H9 (cell line): Measurements from ENCODE around the gene KLHDC3. TPM values are rescaled to one million over a fixed set of nuclear protein-coding genes. Genes with fewer than 3 reads are reported as not detected.
A peak's percentile ranks its signal among the peaks of the same experiment; 100 is the strongest.

Experiments
- DNase-seq: peaks from one replicate; pipeline ENCODE4 v3.0.0-alpha.2; 2017
- H2AFZ ChIP-seq: one replicate; pipeline ENCODE4 v1.6.1; 2013; ENCODE audit warnings: mild to moderate bottlenecking, low read length, control low read depth, moderate library complexity
- H2AK5ac ChIP-seq: 2 replicates; pipeline ENCODE4 v1.6.1; 2013; ENCODE audit warnings: low read length, control low read depth, mixed read lengths; ENCODE audit not compliant: insufficient read length
- H2BK120ac ChIP-seq: one replicate; pipeline ENCODE4 v1.6.1; 2013; ENCODE audit warnings: low read depth, mild to moderate bottlenecking, low read length, control low read depth, inconsistent platforms; ENCODE audit not compliant: poor library complexity, severe bottlenecking
- H2BK12ac ChIP-seq: 2 replicates; pipeline ENCODE4 v1.6.1; 2013; ENCODE audit warnings: low read length, control low read depth, mixed read lengths, low read depth; ENCODE audit not compliant: insufficient read length
- H2BK15ac ChIP-seq: 2 replicates; pipeline ENCODE4 v1.6.1; 2013; ENCODE audit warnings: low read depth, low read length, control low read depth
- H2BK20ac ChIP-seq: one replicate; pipeline ENCODE4 v1.6.1; 2013; ENCODE audit warnings: low read depth, mild to moderate bottlenecking, low read length, control low read depth, inconsistent platforms; ENCODE audit not compliant: poor library complexity, severe bottlenecking
- H2BK5ac ChIP-seq: 2 replicates; pipeline ENCODE4 v1.6.1; 2013; ENCODE audit warnings: low read length, control low read depth, mixed read lengths; ENCODE audit not compliant: insufficient read length
- H3K14ac ChIP-seq: 2 replicates; pipeline ENCODE4 v1.6.1; 2013; ENCODE audit warnings: low read length, control low read depth; ENCODE audit not compliant: insufficient read depth
- H3K18ac ChIP-seq: 2 replicates; pipeline ENCODE4 v1.6.1; 2013; ENCODE audit warnings: low read depth, mild to moderate bottlenecking, mixed read lengths, low read length, control low read depth; ENCODE audit not compliant: insufficient read length
- H3K23ac ChIP-seq: 2 replicates; pipeline ENCODE4 v1.6.1; 2013; ENCODE audit warnings: low read length, control low read depth, mixed read lengths, low read depth; ENCODE audit not compliant: insufficient read length
- H3K23me2 ChIP-seq: 2 replicates; pipeline ENCODE4 v1.6.1; 2013; ENCODE audit warnings: low read depth, mild to moderate bottlenecking, mixed read lengths, low read length, control low read depth; ENCODE audit not compliant: insufficient read length, poor library complexity, severe bottlenecking
- H3K27ac ChIP-seq: 2 replicates; pipeline ENCODE4 v1.5.1; 2013; ENCODE audit warnings: low read length, control low read depth, mixed read lengths, low read depth; ENCODE audit not compliant: insufficient read length
- H3K27me3 ChIP-seq: 2 replicates; pipeline ENCODE4 v1.6.1; 2013; ENCODE audit warnings: low read length, control low read depth, inconsistent platforms; ENCODE audit not compliant: insufficient read depth
- H3K4ac ChIP-seq: 2 replicates; pipeline ENCODE4 v1.6.1; 2013; ENCODE audit warnings: low read depth, mild to moderate bottlenecking, control low read depth, inconsistent platforms, low read length, moderate library complexity
- H3K4me1 ChIP-seq: 2 replicates; pipeline ENCODE4 v1.6.1; 2013; ENCODE audit warnings: low read length, control low read depth, inconsistent platforms; ENCODE audit not compliant: insufficient read depth
- H3K4me2 ChIP-seq: 2 replicates; pipeline ENCODE4 v1.6.1; 2013; ENCODE audit warnings: low read length, control low read depth, mixed read lengths; ENCODE audit not compliant: insufficient read length, insufficient read depth
- H3K56ac ChIP-seq: 2 replicates; pipeline ENCODE4 v1.6.1; 2013; ENCODE audit warnings: low read depth, mild to moderate bottlenecking, mixed read lengths, low read length, control low read depth; ENCODE audit not compliant: insufficient read length
- H3K79me1 ChIP-seq: 2 replicates; pipeline ENCODE4 v1.6.1; 2013; ENCODE audit warnings: low read depth, mild to moderate bottlenecking, moderate library complexity, low read length, control low read depth, inconsistent platforms; ENCODE audit not compliant: insufficient read depth, poor library complexity, severe bottlenecking
- H3K79me2 ChIP-seq: 2 replicates; pipeline ENCODE4 v1.6.1; 2013; ENCODE audit warnings: low read length, control low read depth, inconsistent platforms; ENCODE audit not compliant: insufficient read depth
- H3K9ac ChIP-seq: 2 replicates; pipeline ENCODE4 v1.6.1; 2013; ENCODE audit warnings: low read length, control low read depth, mixed read lengths; ENCODE audit not compliant: insufficient read length; ENCODE audit errors: extremely low read depth
- H3K9me3 ChIP-seq: one replicate; pipeline ENCODE4 v1.6.1; 2013; ENCODE audit warnings: low read depth, low read length, inconsistent platforms; ENCODE audit not compliant: control insufficient read depth
- H3T11ph ChIP-seq: one replicate; pipeline ENCODE4 v1.6.1; 2013; ENCODE audit warnings: mild to moderate bottlenecking, low read length, control low read depth, inconsistent platforms
- H4K20me1 ChIP-seq: one replicate; pipeline ENCODE4 v1.6.1; 2013; ENCODE audit not compliant: control insufficient read depth, insufficient read length, insufficient read depth
- H4K5ac ChIP-seq: 2 replicates; pipeline ENCODE4 v1.6.1; 2013; ENCODE audit warnings: low read depth, mild to moderate bottlenecking, mixed read lengths, low read length, control low read depth; ENCODE audit not compliant: insufficient read length
- H4K8ac ChIP-seq: replicated peaks from 2 replicates; pipeline ENCODE4 v1.6.1; 2013; ENCODE audit warnings: low read length, control low read depth, mixed read lengths, low read depth; ENCODE audit not compliant: insufficient read length
- H4K91ac ChIP-seq: 2 replicates; pipeline ENCODE4 v1.6.1; 2013; ENCODE audit warnings: low read depth, mild to moderate bottlenecking, moderate library complexity, mixed read lengths, low read length, control low read depth; ENCODE audit not compliant: insufficient read length
- H3K27ac Mint-ChIP-seq, 3 experiments: 2 replicates in 2 of 3; 3 replicates in 1 of 3; pipeline ENCODE4 v1.8.0; 2020 to 2021; ENCODE audit warnings: mixed read lengths in 3 of 3, mild to moderate bottlenecking in 1 of 3, moderate library complexity in 1 of 3
- H3K27me3 Mint-ChIP-seq: 2 replicates; pipeline ENCODE4 v1.8.0; 2021; ENCODE audit warnings: low read depth, mild to moderate bottlenecking, moderate library complexity, mixed read lengths
- H3K36me3 Mint-ChIP-seq, 3 experiments: 2 replicates in 2 of 3; 3 replicates in 1 of 3; pipeline ENCODE4 v1.8.0; 2020 to 2021; ENCODE audit warnings: low read depth in 3 of 3, mixed read lengths in 3 of 3; ENCODE audit not compliant: insufficient read depth in 1 of 3
- H3K4me1 Mint-ChIP-seq, 2 experiments: 2 replicates each; pipeline ENCODE4 v1.8.0; 2020; ENCODE audit warnings: mixed read lengths in 2 of 2
- H3K4me3 Mint-ChIP-seq, 2 experiments: 2 replicates in 1 of 2; 3 replicates in 1 of 2; pipeline ENCODE4 v1.8.0; 2020 to 2021; ENCODE audit warnings: mild to moderate bottlenecking in 2 of 2, mixed read lengths in 2 of 2, moderate library complexity in 1 of 2
- H3K9me3 Mint-ChIP-seq, 2 experiments: 2 replicates in 1 of 2; 3 replicates in 1 of 2; pipeline ENCODE4 v1.8.0; 2020; ENCODE audit warnings: mild to moderate bottlenecking in 2 of 2, mixed read lengths in 2 of 2, moderate library complexity in 1 of 2
- CTCF ChIP-seq: fragments of 200-600 bp; sonication (generic); conservative IDR thresholded peaks from 3 replicates; pipeline ENCODE4 v1.8.0; 2021; ENCODE audit warnings: antibody characterized with exemption, mild to moderate bottlenecking
- WGBS: extraction: QIAGEN DNeasy Blood & Tissue Kit; methylation state at CpG from one replicate; pipeline ENCODE4 v1.1.7; 2013; ENCODE audit warnings: missing lambda C conversion rate, low lambda C conversion rate, mixed read lengths; ENCODE audit not compliant: insufficient read length; ENCODE audit errors: extremely low coverage; 5-methylcytosine and 5-hydroxymethylcytosine counted together
- total RNA-seq: library from RNA; stranded (reverse); gene quantifications from 2 replicates; pipeline ENCODE4 v1.2.1, GENCODE V29; 2021

Gene KLHDC3
- total RNA-seq, 1 experiment from 2014 or later = 146 TPM

- Histone ChIP-seq H3K4me1 (no peaks in the 10 kb centered on the region), H2AFZ (no peak overlapping the region), H3K4ac (no peak overlapping the region), H2BK12ac (no peak overlapping the region), H2BK15ac (no peak overlapping the region), H3K9me3 (no peaks in the 10 kb centered on the region), H3K23me2 (no peaks in the 10 kb centered on the region), H4K8ac (no peak overlapping the region), H2BK20ac (no peak overlapping the region), H3K79me2 (no peaks in the 10 kb centered on the region; the same call in 1 of the 2 replicates), H3K9ac (no peak overlapping the region), H2BK120ac (no peak overlapping the region), H3K27me3 (no peaks in the 10 kb centered on the region), H3K4me2 (no peak overlapping the region), H3T11ph (no peak overlapping the region), H3K23ac (no peak overlapping the region), H4K5ac (no peak overlapping the region), H3K27ac (no peak overlapping the region), H3K56ac (no peak overlapping the region), H3K18ac (no peak overlapping the region), H3K79me1 (peaks cover 4% of the 10 kb centered on the region), H4K91ac (no peak overlapping the region), H2BK5ac (no peak overlapping the region), H3K14ac (no peak overlapping the region), H2AK5ac (no peak overlapping the region), H4K20me1 (no peaks in the 10 kb centered on the region)
- H3K4me1 Mint-ChIP-seq = peaks cover 17 to 23% of the 10 kb centered on the region in 2 experiments
- H3K4me3 Mint-ChIP-seq = no peak overlapping the region
- peak overlapping the region in 1 of 3 experiments; percentile 56; a peak in 1 of 7 replicates for H3K27ac Mint-ChIP-seq
- no peak for TF ChIP-seq CTCF
- WGBS = no CpG with 5 or more reads among the region's 5 CpGs
- no peaks in the 10 kb centered on the region for H3K9me3 Mint-ChIP-seq
- no peaks in the 10 kb centered on the region; the same call in 1 of the 2 replicates for H3K27me3 Mint-ChIP-seq
- peaks cover 14 to 48% (median 31%) of the 10 kb centered on the region in 3 experiments for H3K36me3 Mint-ChIP-seq
- DNase-seq = no peak
These were observed 24.1 kb upstream of the KLHDC3 start for GRCh38 chr6:42989923-42990322.
